H1 (cell line): Measurements from ENCODE around the gene PPM1F. TPM values are rescaled to one million over a fixed set of nuclear protein-coding genes. Genes with fewer than 3 reads are reported as not detected.

Experiments used
- HDAC6 ChIP-seq: IDR thresholded peaks from one replicate; pipeline ENCODE4 v1.7.1; 2012; ENCODE audit warnings: low read depth, mild to moderate bottlenecking, inconsistent platforms, low read length, moderate library complexity
- KDM5A ChIP-seq: fragments of 200-600 bp; IDR thresholded peaks from 2 replicates; pipeline ENCODE4 v1.7.1; 2012; ENCODE audit warnings: mild to moderate bottlenecking, low read length, inconsistent platforms, mixed read lengths
- ZNF274 ChIP-seq: IDR thresholded peaks from 2 replicates; pipeline ENCODE4 v1.7.0; 2012; ENCODE audit warnings: low read length, borderline replicate concordance; ENCODE audit errors: extremely low read depth
- polyA plus RNA-seq, 7 experiments: library from polyadenylated mRNA; depleted of rRNA in 3 of 7; stranded (reverse) in 5 of 7; unstranded in 2 of 7; fragments of >200 nt in 5 of 7; fragments of 200-250 nt in 2 of 7; gene quantifications; 1 replicate in 5 of 7; 2 replicates in 1 of 7; 4 replicates in 1 of 7; pipeline versions ENCODE4 v1.2.1 to v1.2.3, GENCODE V29; 2011 to 2013; ENCODE audit warnings: missing spikeins in 2 of 7, mixed read lengths in 2 of 7
- total RNA-seq: library from RNA; stranded (reverse); fragmentation: NEBNext Ultra II Directional; extraction: Animal tissue kit (Norgen Biotek cat#: 25700); gene quantifications from 2 replicates; pipeline ENCODE4 v1.2.1, GENCODE V29; 2021

The PPM1F gene
- total and polyA plus RNA-seq, 2 of the 8 experiments (the other 6 are each of a cell fraction or from before 2014, with no cell fraction given), result 12.4 to 22.8 TPM

GRCh38 chr22:21984793-21985192, 32.1 kb upstream of the PPM1F start (continued):
- no peak for TF ChIP-seq ZNF274
- no peak for TF ChIP-seq KDM5A
- TF ChIP-seq HDAC6, result no peak
